GM23338 (cell line): ENCODE data around the gene ZDHHC4. TPM values are rescaled to one million over a fixed set of nuclear protein-coding genes. Genes with fewer than 3 reads are reported as not detected.

Source experiments
- ATAC-seq: fragments of 200-7000 bp; cut with Tn5 transposase; 3 replicates; pipeline ENCODE4 v1.9.1; 2020
- DNase-seq: peaks from one replicate; pipeline ENCODE4 v3.0.0-alpha.2; 2015; ENCODE audit warnings: low spot score
- H2AFZ ChIP-seq: fragments of 200-600 bp; sonication (generic); 2 replicates; pipeline ENCODE4 v1.8.0; 2016; ENCODE audit warnings: antibody characterized with exemption, mild to moderate bottlenecking, moderate library complexity
- H3F3A ChIP-seq: fragments of 200-600 bp; sonication (generic); replicated peaks from 2 replicates; pipeline ENCODE4 v1.8.0; 2017; ENCODE audit warnings: antibody characterized with exemption, mixed run types, low read depth
- H3K27ac ChIP-seq: fragments of 200-600 bp; sonication (generic); 2 replicates; pipeline ENCODE4 v1.6.1; 2016; ENCODE audit warnings: low read depth
- H3K27me3 ChIP-seq: fragments of 200-600 bp; sonication (generic); 2 replicates; pipeline ENCODE4 v1.8.0; 2016; ENCODE audit warnings: mild to moderate bottlenecking, mixed run types, moderate library complexity; ENCODE audit not compliant: insufficient read depth
- H3K36me3 ChIP-seq: fragments of 200-600 bp; sonication (generic); 2 replicates; pipeline ENCODE4 v1.8.0; 2016; ENCODE audit warnings: mild to moderate bottlenecking; ENCODE audit not compliant: insufficient read depth
- H3K4me1 ChIP-seq: fragments of 200-600 bp; sonication (generic); 2 replicates; pipeline ENCODE4 v1.8.0; 2016; ENCODE audit warnings: mild to moderate bottlenecking, moderate library complexity; ENCODE audit not compliant: insufficient read depth
- H3K4me2 ChIP-seq: fragments of 200-600 bp; sonication (generic); 2 replicates; pipeline ENCODE4 v1.7.1; 2017; ENCODE audit warnings: mixed run types
- H3K4me3 ChIP-seq: fragments of 200-600 bp; sonication (generic); 2 replicates; pipeline ENCODE4 v1.6.1; 2016; ENCODE audit warnings: mixed run types
- H3K79me2 ChIP-seq: fragments of 200-600 bp; sonication (generic); replicated peaks from 2 replicates; pipeline ENCODE4 v1.8.0; 2017; ENCODE audit warnings: mild to moderate bottlenecking; ENCODE audit not compliant: insufficient read depth
- H3K9me2 ChIP-seq: fragments of 200-600 bp; sonication (generic); 2 replicates; pipeline ENCODE4 v1.8.0; 2017; ENCODE audit not compliant: insufficient read depth
- H4K20me1 ChIP-seq: fragments of 200-600 bp; sonication (generic); replicated peaks from 2 replicates; pipeline ENCODE4 v1.8.0; 2017; ENCODE audit warnings: mild to moderate bottlenecking; ENCODE audit not compliant: insufficient read depth
- H3K27ac Mint-ChIP-seq: 2 replicates; pipeline ENCODE4 v1.8.0; 2020; ENCODE audit warnings: inconsistent platforms, mild to moderate bottlenecking, moderate library complexity, mixed read lengths
- H3K27me3 Mint-ChIP-seq: 3 replicates; pipeline ENCODE4 v1.8.0; 2022; ENCODE audit warnings: low read depth, mild to moderate bottlenecking, moderate library complexity, mixed read lengths, inconsistent platforms; ENCODE audit not compliant: insufficient read depth, poor library complexity
- H3K36me3 Mint-ChIP-seq: 3 replicates; pipeline ENCODE4 v1.8.0; 2021; ENCODE audit warnings: low read depth, mild to moderate bottlenecking, inconsistent platforms, moderate library complexity, mixed read lengths
- H3K4me1 Mint-ChIP-seq: 3 replicates; pipeline ENCODE4 v1.8.0; 2020; ENCODE audit warnings: mild to moderate bottlenecking, inconsistent platforms, mixed read lengths
- H3K4me3 Mint-ChIP-seq: 3 replicates; pipeline ENCODE4 v1.8.0; 2021; ENCODE audit warnings: moderate library complexity, mild to moderate bottlenecking, inconsistent platforms, mixed read lengths
- H3K9me3 Mint-ChIP-seq: 3 replicates; pipeline ENCODE4 v1.8.0; 2020; ENCODE audit warnings: moderate library complexity, mild to moderate bottlenecking, inconsistent platforms, mixed read lengths
- CTCF ChIP-seq, 2 experiments: fragments of 200-600 bp in 1 of 2; sonication (generic) in 1 of 2; conservative IDR thresholded peaks; 2 replicates each; pipeline versions ENCODE4 v1.5.1 to v1.6.1; 2016 to 2017; ENCODE audit warnings: antibody characterized with exemption in 2 of 2, low read depth in 2 of 2, mild to moderate bottlenecking in 2 of 2, moderate library complexity in 1 of 2
- ETS1 ChIP-seq: IDR thresholded peaks from 2 replicates; pipeline ENCODE4 v1.6.1; 2016; ENCODE audit warnings: antibody characterized with exemption
- EZH2 ChIP-seq: fragments of 200-600 bp; sonication (generic); IDR thresholded peaks from one replicate; pipeline ENCODE4 v1.8.0; 2017; ENCODE audit warnings: antibody characterized with exemption, mild to moderate bottlenecking, low read depth; ENCODE audit not compliant: unreplicated experiment
- EZH2phosphoT487 ChIP-seq: fragments of 200-600 bp; sonication (generic); IDR thresholded peaks from one replicate; pipeline ENCODE4 v1.8.1; 2018; ENCODE audit warnings: antibody characterized with exemption; ENCODE audit not compliant: unreplicated experiment
- JUNB ChIP-seq: IDR thresholded peaks from one replicate; pipeline ENCODE4 v1.6.1; 2016; ENCODE audit warnings: antibody characterized with exemption; ENCODE audit not compliant: unreplicated experiment
- ZNF462 ChIP-seq: fragments of 250-450 bp; sonication (Bioruptor Pico); IDR thresholded peaks from 2 replicates; pipeline ENCODE4 v1.5.0; 2020; ENCODE audit warnings: mild to moderate bottlenecking, moderate library complexity
- polyA plus RNA-seq: library from polyadenylated mRNA; unstranded; fragments of >200 nt; fragmentation: Nextera tagmentation; extraction: Ambion mirVana; gene quantifications from 2 replicates; pipeline ENCODE4 v1.2.1, GENCODE V29; 2016
- total RNA-seq: library from RNA; depleted of rRNA; stranded (reverse); fragments of >200 nt; shearing (Covaris generic); gene quantifications from 2 replicates; pipeline ENCODE4 v1.2.3, GENCODE V29; 2014

The ZDHHC4 gene
- total and polyA plus RNA-seq, 2 experiments from 2014 or later = 31.2 to 58.9 TPM

GRCh38 chr7:6556196-6556595, 21.1 kb upstream of the ZDHHC4 start (continued):
- TF ChIP-seq ZNF462 (CRISPR knock-in tag) (no peak), ETS1 (no peak), JUNB (no peak)

GRCh38 chr7:6558837-6559236, 18.4 kb upstream of the ZDHHC4 start:
- H3K4me2 ChIP-seq = no peak overlapping the region
- no peaks in the 10 kb centered on the region for H3K79me2 ChIP-seq
- H3K4me1 Mint-ChIP-seq = peaks cover 8% of the 10 kb centered on the region
- ATAC-seq (peak; percentile 82), DNase-seq (peak; percentile 87)
- peaks cover 14% of the 10 kb centered on the region; the same call in 1 of the 2 replicates for H3K4me1 ChIP-seq
- H3K27ac Mint-ChIP-seq = no peak overlapping the region
- H3K36me3 ChIP-seq = no peaks in the 10 kb centered on the region
- H3K4me3 Mint-ChIP-seq = no peak overlapping the region
- peak overlapping the region; percentile 90; the same call in 1 of the 2 replicates for H2AFZ ChIP-seq
- no peaks in the 10 kb centered on the region for H4K20me1 ChIP-seq
- H3K9me2 ChIP-seq = no peaks in the 10 kb centered on the region
- no peak overlapping the region for H3K4me3 ChIP-seq
- H3F3A ChIP-seq = no peaks in the 10 kb centered on the region
- no peaks in the 10 kb centered on the region for H3K36me3 Mint-ChIP-seq
- H3K27me3 Mint-ChIP-seq = peaks cover 9% of the 10 kb centered on the region
- no peaks in the 10 kb centered on the region; the same call in 2 of the 3 replicates for H3K9me3 Mint-ChIP-seq
- no peak overlapping the region for H3K27ac ChIP-seq
- H3K27me3 ChIP-seq = no peaks in the 10 kb centered on the region
- 0 out of 2 replicates have a peak, but pooled peaks have one; percentile 58 for TF ChIP-seq ZNF462 (CRISPR knock-in tag)
- no peak for TF ChIP-seq EZH2
- TF ChIP-seq EZH2phosphoT487 = no peak
- TF ChIP-seq CTCF (conservative IDR thresholded peaks at IDR 0.05; ENCODE audit: low read depth in 2 of 2) = peak; percentile 53 to 82
